Neuronal stem cell (in vitro differentiated cells): ENCODE results near the gene FAM200C.

Experiments
- DNase-seq: peaks from one replicate; pipeline ENCODE4 v3.0.0-alpha.2; 2013; ENCODE audit warnings: low spot score
- H2AFZ ChIP-seq: one replicate; pipeline ENCODE4 v1.6.1; 2013; ENCODE audit warnings: mild to moderate bottlenecking, low read length, inconsistent platforms
- H2AK5ac ChIP-seq: 2 replicates; pipeline ENCODE4 v1.6.1; 2013; ENCODE audit warnings: low read depth, mild to moderate bottlenecking, inconsistent platforms, low read length, moderate library complexity, mixed read lengths
- H2BK120ac ChIP-seq: 2 replicates; pipeline ENCODE4 v1.6.1; 2013; ENCODE audit warnings: low read depth, mild to moderate bottlenecking, inconsistent platforms, low read length, moderate library complexity, mixed read lengths
- H2BK12ac ChIP-seq: one replicate; pipeline ENCODE4 v1.6.1; 2013; ENCODE audit warnings: low read length, inconsistent platforms
- H2BK15ac ChIP-seq: 2 replicates; pipeline ENCODE4 v1.6.1; 2013; ENCODE audit warnings: mild to moderate bottlenecking, low read length, inconsistent platforms, mixed read lengths
- H2BK5ac ChIP-seq: one replicate; pipeline ENCODE4 v1.6.1; 2013; ENCODE audit warnings: inconsistent platforms, mild to moderate bottlenecking, low read length, moderate library complexity
- H3K14ac ChIP-seq: one replicate; pipeline ENCODE4 v1.6.1; 2013; ENCODE audit warnings: low read length, inconsistent platforms
- H3K18ac ChIP-seq: 2 replicates; pipeline ENCODE4 v1.6.1; 2013; ENCODE audit warnings: low read length, inconsistent platforms
- H3K23ac ChIP-seq: 2 replicates; pipeline ENCODE4 v1.6.1; 2013; ENCODE audit warnings: low read depth, mild to moderate bottlenecking, mixed read lengths, low read length, inconsistent platforms; ENCODE audit not compliant: poor library complexity
- H3K27ac ChIP-seq: replicated peaks from 3 replicates; pipeline ENCODE4 v1.5.1; 2013; ENCODE audit warnings: low read length, inconsistent platforms
- H3K27me3 ChIP-seq, 3 experiments: 2 replicates each; pipeline ENCODE4 v1.6.1; 2013; ENCODE audit warnings: low read length in 3 of 3, mild to moderate bottlenecking in 2 of 3, inconsistent platforms in 1 of 3, low read depth in 1 of 3, mixed read lengths in 1 of 3, moderate library complexity in 1 of 3; ENCODE audit not compliant: control insufficient read depth in 3 of 3, insufficient read depth in 3 of 3
- H3K36me3 ChIP-seq, 2 donors: replicated peaks in 1 of 2; 2 replicates each; pipeline ENCODE4 v1.6.1; 2013; ENCODE audit warnings: low read length in 2 of 2; ENCODE audit not compliant: control insufficient read depth in 2 of 2, insufficient read depth in 2 of 2
- H3K4ac ChIP-seq: 2 replicates; pipeline ENCODE4 v1.6.1; 2013; ENCODE audit warnings: inconsistent platforms, mild to moderate bottlenecking, low read length, moderate library complexity
- H3K4me1 ChIP-seq, 2 donors: 1 replicate in 1 of 2; 2 replicates in 1 of 2; pipeline ENCODE4 v1.6.1; 2013; ENCODE audit warnings: low read length in 2 of 2, low read depth in 1 of 2; ENCODE audit not compliant: control insufficient read depth in 2 of 2, insufficient read depth in 1 of 2
- H3K4me2 ChIP-seq: one replicate; pipeline ENCODE4 v1.6.1; 2013; ENCODE audit warnings: mild to moderate bottlenecking, low read length, inconsistent platforms; ENCODE audit not compliant: insufficient read depth, poor library complexity, severe bottlenecking
- H3K4me3 ChIP-seq, 2 donors: 2 replicates each; pipeline ENCODE4 v1.5.1; 2013; ENCODE audit warnings: low read length in 2 of 2, mild to moderate bottlenecking in 2 of 2, inconsistent platforms in 1 of 2, moderate library complexity in 1 of 2
- H3K79me1 ChIP-seq: one replicate; pipeline ENCODE4 v1.6.1; 2013; ENCODE audit warnings: low read depth, mild to moderate bottlenecking, inconsistent platforms, low read length, moderate library complexity
- H3K9ac ChIP-seq: one replicate; pipeline ENCODE4 v1.6.1; 2013; ENCODE audit warnings: mild to moderate bottlenecking, low read depth, low read length, inconsistent platforms; ENCODE audit not compliant: poor library complexity
- H3K9me3 ChIP-seq, 2 donors: replicated peaks in 1 of 2; 2 replicates each; pipeline versions ENCODE3 to v1.6.1; 2013; ENCODE audit warnings: low read length in 2 of 2, mild to moderate bottlenecking in 2 of 2, inconsistent platforms in 1 of 2, low read depth in 1 of 2, mixed read lengths in 1 of 2, moderate library complexity in 1 of 2; ENCODE audit not compliant: control insufficient read depth in 2 of 2, insufficient read depth in 1 of 2
- H4K8ac ChIP-seq: one replicate; pipeline ENCODE4 v1.6.1; 2013; ENCODE audit warnings: low read depth, mild to moderate bottlenecking, inconsistent platforms, low read length, moderate library complexity
- H4K91ac ChIP-seq: one replicate; pipeline ENCODE4 v1.6.1; 2013; ENCODE audit warnings: low read length, low read depth, mild to moderate bottlenecking, inconsistent platforms; ENCODE audit not compliant: poor library complexity
- WGBS, 2 donors: extraction: QIAGEN DNeasy Blood & Tissue Kit; methylation state at CpG; one replicate each; pipeline ENCODE4 v1.1.7; 2013; ENCODE audit warnings: missing lambda C conversion rate in 2 of 2, mixed read lengths in 1 of 2; ENCODE audit not compliant: insufficient read length in 2 of 2, insufficient replicate concordance in 1 of 2; ENCODE audit errors: extremely low coverage in 2 of 2; 5-methylcytosine and 5-hydroxymethylcytosine counted together

The FAM200C gene

GRCh38 chr5:160356550-160357347 lies 43.1 kb downstream of the FAM200C start:
- WGBS, 2 donors: no CpG with 5 or more reads among the region's 7 CpGs
- Histone ChIP-seq H3K9me3 (no peaks in the 10 kb centered on the region), H4K91ac (no peak overlapping the region), H2BK12ac (no peak overlapping the region), H3K4me2 (no peak overlapping the region), H2BK15ac (no peak overlapping the region), H3K4me3 (no peak overlapping the region), H3K18ac (peak overlapping the region; percentile 45), H4K8ac (no peak overlapping the region), H3K4ac (no peak overlapping the region), H2BK5ac (no peak overlapping the region), H3K4me1 (peaks cover 0 to 10% of the 10 kb centered on the region in 2 donors), H3K9ac (no peak overlapping the region), H2AK5ac (no peak overlapping the region), H3K36me3 (no peaks in the 10 kb centered on the region), H3K27me3 (peaks cover 0 to 2% (median 0%) of the 10 kb centered on the region in 3 experiments), H2BK120ac (peak overlapping the region; percentile 1), H2AFZ (peak overlapping the region; percentile 73), H3K27ac (no peak overlapping the region), H3K79me1 (no peaks in the 10 kb centered on the region), H3K14ac (no peak overlapping the region), H3K23ac (no peak overlapping the region)
- DNase-seq: no peak

GRCh38 chr5:160354666-160355065 lies 45.2 kb downstream of the FAM200C start:
- Histone ChIP-seq H3K4me3 (no peak overlapping the region), H3K18ac (no peak overlapping the region), H3K4me2 (no peak overlapping the region), H3K9me3 (no peaks in the 10 kb centered on the region), H2AFZ (no peak overlapping the region), H3K4me1 (peaks cover 0 to 10% of the 10 kb centered on the region in 2 donors), H2BK15ac (no peak overlapping the region), H3K36me3 (no peaks in the 10 kb centered on the region), H4K91ac (no peak overlapping the region), H3K79me1 (no peaks in the 10 kb centered on the region), H3K27ac (no peak overlapping the region), H3K14ac (no peak overlapping the region), H2BK12ac (no peak overlapping the region), H3K23ac (peak overlapping the region; percentile 3), H3K4ac (no peak overlapping the region), H2BK120ac (no peak overlapping the region), H4K8ac (no peak overlapping the region), H3K27me3 (peaks cover 0 to 2% (median 0%) of the 10 kb centered on the region in 3 experiments), H2BK5ac (no peak overlapping the region), H2AK5ac (no peak overlapping the region), H3K9ac (no peak overlapping the region)
- DNase-seq: no peak
- no CpG with 5 or more reads among the region's 14 CpGs for WGBS, 2 donors

GRCh38 chr5:160353379-160353778 lies 46.5 kb downstream of the FAM200C start:
- no peak overlapping the region for H3K14ac ChIP-seq
- H3K4ac ChIP-seq: no peak overlapping the region
- H3K23ac ChIP-seq: no peak overlapping the region
- H3K27ac ChIP-seq: no peak overlapping the region
- no peak overlapping the region for H2AK5ac ChIP-seq
- H2BK5ac ChIP-seq: no peak overlapping the region
- H2BK15ac ChIP-seq: no peak overlapping the region
- no peak overlapping the region for H3K4me3 ChIP-seq
- H2BK120ac ChIP-seq: no peak overlapping the region
- H3K9ac ChIP-seq: no peak overlapping the region
- H3K79me1 ChIP-seq: no peaks in the 10 kb centered on the region
- H3K18ac ChIP-seq: no peak overlapping the region
- H2AFZ ChIP-seq: no peak overlapping the region
- H4K8ac ChIP-seq: no peak overlapping the region
- no peak overlapping the region for H2BK12ac ChIP-seq
- no peak for DNase-seq
- peaks cover 0 to 10% of the 10 kb centered on the region in 2 donors for H3K4me1 ChIP-seq
- H3K9me3 ChIP-seq: no peaks in the 10 kb centered on the region
- no CpG with 5 or more reads among the region's 8 CpGs for WGBS, 2 donors
- H3K27me3 ChIP-seq: peaks cover 0 to 2% (median 0%) of the 10 kb centered on the region in 3 experiments
- no peak overlapping the region for H3K4me2 ChIP-seq
- H3K36me3 ChIP-seq: no peaks in the 10 kb centered on the region
- no peak overlapping the region for H4K91ac ChIP-seq

GRCh38 chr5:160352308-160352707 lies 47.5 kb downstream of the FAM200C start:
- Histone ChIP-seq H4K8ac (no peak overlapping the region), H3K4ac (no peak overlapping the region), H3K14ac (no peak overlapping the region), H3K27ac (no peak overlapping the region), H3K4me1 (peaks cover 0 to 7% of the 10 kb centered on the region in 2 donors), H3K23ac (no peak overlapping the region), H3K79me1 (no peaks in the 10 kb centered on the region), H3K9ac (no peak overlapping the region), H3K4me2 (no peak overlapping the region), H4K91ac (no peak overlapping the region), H2BK5ac (no peak overlapping the region), H2BK15ac (no peak overlapping the region), H2AK5ac (no peak overlapping the region), H3K27me3 (peaks cover 0 to 2% (median 0%) of the 10 kb centered on the region in 3 experiments), H2BK12ac (no peak overlapping the region), H2AFZ (no peak overlapping the region), H3K18ac (no peak overlapping the region), H3K4me3 (no peak overlapping the region), H2BK120ac (no peak overlapping the region), H3K36me3 (no peaks in the 10 kb centered on the region), H3K9me3 (no peaks in the 10 kb centered on the region)
- WGBS, 2 donors: no CpG with 5 or more reads among the region's 4 CpGs
- no peak for DNase-seq
